H1 (cell line): ENCODE measurements around the gene FOXL2NB. TPM values are rescaled to one million over a fixed set of nuclear protein-coding genes. Genes with fewer than 3 reads are reported as not detected.

ENCODE experiments used
- CEBPB ChIP-seq: IDR thresholded peaks from 2 replicates; pipeline ENCODE4 v1.6.1; 2012; ENCODE audit warnings: low read depth, low read length
- POLR2AphosphoS5 ChIP-seq: IDR thresholded peaks from 2 replicates; pipeline ENCODE4 v1.6.1; 2011; ENCODE audit warnings: low read depth, low read length
- SUZ12 ChIP-seq: fragments of 200-600 bp; sonication (generic); IDR thresholded peaks from 2 replicates; pipeline ENCODE4 v1.6.1; 2012; ENCODE audit warnings: mild to moderate bottlenecking, inconsistent platforms, low read length, moderate library complexity, mixed read lengths
- USF2 ChIP-seq: IDR thresholded peaks from 2 replicates; pipeline ENCODE4 v1.6.1; 2011; ENCODE audit warnings: low read length, improper control_type of control experiment
- polyA plus RNA-seq, 7 experiments: library from polyadenylated mRNA; depleted of rRNA in 3 of 7; stranded (reverse) in 5 of 7; unstranded in 2 of 7; fragments of >200 nt in 5 of 7; fragments of 200-250 nt in 2 of 7; gene quantifications; 1 replicate in 5 of 7; 2 replicates in 1 of 7; 4 replicates in 1 of 7; pipeline versions ENCODE4 v1.2.1 to v1.2.3, GENCODE V29; 2011 to 2013; ENCODE audit warnings: missing spikeins in 2 of 7, mixed read lengths in 2 of 7
- total RNA-seq: library from RNA; stranded (reverse); fragmentation: NEBNext Ultra II Directional; extraction: Animal tissue kit (Norgen Biotek cat#: 25700); gene quantifications from 2 replicates; pipeline ENCODE4 v1.2.1, GENCODE V29; 2021

The FOXL2NB gene
- total and polyA plus RNA-seq, 2 of the 8 experiments (the other 6 are each of a cell fraction or from before 2014, with no cell fraction given), result 5.4 to 7.3 TPM

GRCh38 chr3:138949445-138950005 lies 2.5 kb downstream of the FOXL2NB start (continued):
- TF ChIP-seq POLR2AphosphoS5 (no peak), USF2 (no peak), SUZ12 (no peak), CEBPB (no peak)
